22Rv1 (cell line): Measurements from ENCODE around the gene HNRNPH3.

Experiments used
- CTCF ChIP-seq: fragments of 450-650 bp; IDR thresholded peaks from 2 replicates; pipeline ENCODE4 v1.5.1; 2017; ENCODE audit warnings: mild to moderate bottlenecking
- ZFX ChIP-seq: fragments of 450-650 bp; IDR thresholded peaks from 2 replicates; pipeline ENCODE4 v1.6.1; 2017; ENCODE audit warnings: antibody characterized with exemption, borderline replicate concordance

GRCh38 chr10:68330852-68331454 lies 911 bp upstream of the HNRNPH3 start:
- TF ChIP-seq CTCF = no peak
- no peak for TF ChIP-seq ZFX
